Lower leg skin (tissue), 3 donors: Measurements from ENCODE around the gene PTPN3.

Experiments used
- POLR2A ChIP-seq, 2 donors: fragments of 450-650 bp; IDR thresholded peaks; one replicate each; pipeline ENCODE4 v1.6.1; 2016 to 2017; ENCODE audit warnings: antibody characterized with exemption in 2 of 2, mild to moderate bottlenecking in 1 of 2, moderate library complexity in 1 of 2
- TF ChIP-seq, protein P1 (sequence below), 3 donors: fragments of 450-650 bp; IDR thresholded peaks; one replicate each; pipeline ENCODE4 v1.5.1; 2016; ENCODE audit warnings: antibody characterized with exemption in 3 of 3, mild to moderate bottlenecking in 3 of 3, moderate library complexity in 2 of 3

DNA sequence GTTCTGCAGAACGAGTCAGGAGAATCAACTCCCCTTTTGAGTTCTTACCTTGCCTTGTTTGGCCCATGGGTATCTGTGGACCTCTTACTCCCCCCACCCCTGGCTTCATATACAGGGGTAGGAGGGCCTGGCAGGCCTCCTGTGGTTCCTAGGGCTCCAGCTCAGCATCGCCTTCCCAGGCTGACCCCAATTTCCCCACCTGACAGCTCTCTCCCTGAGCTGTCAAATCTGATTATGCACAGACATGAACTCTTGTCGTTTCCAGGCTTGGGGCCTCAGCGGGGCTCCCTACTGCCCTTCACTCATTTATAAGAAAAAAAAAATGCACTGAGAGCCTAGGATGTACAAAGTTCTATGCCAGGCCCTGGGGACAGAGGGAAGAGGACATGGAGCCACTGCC lies 67.9 kb downstream of the PTPN3 start:
- TF ChIP-seq, protein P1, sequence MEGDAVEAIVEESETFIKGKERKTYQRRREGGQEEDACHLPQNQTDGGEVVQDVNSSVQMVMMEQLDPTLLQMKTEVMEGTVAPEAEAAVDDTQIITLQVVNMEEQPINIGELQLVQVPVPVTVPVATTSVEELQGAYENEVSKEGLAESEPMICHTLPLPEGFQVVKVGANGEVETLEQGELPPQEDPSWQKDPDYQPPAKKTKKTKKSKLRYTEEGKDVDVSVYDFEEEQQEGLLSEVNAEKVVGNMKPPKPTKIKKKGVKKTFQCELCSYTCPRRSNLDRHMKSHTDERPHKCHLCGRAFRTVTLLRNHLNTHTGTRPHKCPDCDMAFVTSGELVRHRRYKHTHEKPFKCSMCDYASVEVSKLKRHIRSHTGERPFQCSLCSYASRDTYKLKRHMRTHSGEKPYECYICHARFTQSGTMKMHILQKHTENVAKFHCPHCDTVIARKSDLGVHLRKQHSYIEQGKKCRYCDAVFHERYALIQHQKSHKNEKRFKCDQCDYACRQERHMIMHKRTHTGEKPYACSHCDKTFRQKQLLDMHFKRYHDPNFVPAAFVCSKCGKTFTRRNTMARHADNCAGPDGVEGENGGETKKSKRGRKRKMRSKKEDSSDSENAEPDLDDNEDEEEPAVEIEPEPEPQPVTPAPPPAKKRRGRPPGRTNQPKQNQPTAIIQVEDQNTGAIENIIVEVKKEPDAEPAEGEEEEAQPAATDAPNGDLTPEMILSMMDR (IDR thresholded peaks at IDR 0.05), result no peak
- no peak for TF ChIP-seq POLR2A (IDR thresholded peaks at IDR 0.05)
